Esophagus muscularis mucosa (tissue), 4 donors: ENCODE measurements around the gene MACC1. TPM values are rescaled to one million over a fixed set of nuclear protein-coding genes. Genes with fewer than 3 reads are reported as not detected.

Experiments used
- DNase-seq: peaks from one replicate; pipeline ENCODE4 v3.0.0-alpha.2; 2017; ENCODE audit errors: extremely low spot score
- H3K27ac ChIP-seq, 4 donors: fragments of 200-600 bp; sonication (generic); replicated peaks in 1 of 4; 1 replicate in 3 of 4; 2 replicates in 1 of 4; pipeline ENCODE4 v1.5.1; 2016 to 2019; ENCODE audit warnings: mild to moderate bottlenecking in 1 of 4
- H3K27me3 ChIP-seq, 4 donors: fragments of 200-600 bp; sonication (generic); one replicate each; pipeline versions ENCODE4 v1.5.1 to v1.6.0; 2016 to 2019
- H3K36me3 ChIP-seq, 4 donors: fragments of 200-600 bp; sonication (generic); one replicate each; pipeline ENCODE4 v1.5.1; 2016 to 2019
- H3K4me1 ChIP-seq, 4 donors: fragments of 200-600 bp; sonication (generic); one replicate each; pipeline ENCODE4 v1.5.1; 2016 to 2019
- H3K4me3 ChIP-seq, 4 donors: fragments of 200-600 bp; sonication (generic); 1 replicate in 2 of 4; 2 replicates in 2 of 4; pipeline ENCODE4 v1.5.1; 2016 to 2019; ENCODE audit warnings: mild to moderate bottlenecking in 4 of 4, moderate library complexity in 1 of 4
- H3K9me3 ChIP-seq, 4 donors: fragments of 200-600 bp; sonication (generic); 1 replicate in 3 of 4; 2 replicates in 1 of 4; pipeline ENCODE4 v1.5.1; 2016 to 2019
- EP300 ChIP-seq: sonication (generic); formaldehyde crosslinking; IDR thresholded peaks from one replicate; pipeline ENCODE4 v1.6.1; 2017; ENCODE audit warnings: antibody characterized with exemption
- POLR2A ChIP-seq: fragments of 450-650 bp; IDR thresholded peaks from one replicate; pipeline ENCODE4 v1.6.1; 2017; ENCODE audit warnings: antibody characterized with exemption, moderate library complexity, mild to moderate bottlenecking, low read depth
- POLR2AphosphoS5 ChIP-seq, 2 donors: sonication (generic); formaldehyde crosslinking; IDR thresholded peaks; one replicate each; pipeline ENCODE4 v1.6.1; 2017; ENCODE audit warnings: antibody characterized with exemption in 2 of 2
- WGBS: methylation state at CpG from one replicate; pipeline ENCODE4 v1.1.5; 2018; 5-methylcytosine and 5-hydroxymethylcytosine counted together
- intact Hi-C: fragments of 100-400 bp; cut with DNase I; formaldehyde crosslinking; loops from one replicate; pipeline ENCODE4 v1.15.1; 2023
- total RNA-seq, 4 donors: library from RNA; depleted of rRNA; stranded (reverse); fragments of >200 nt; gene quantifications; one replicate each; pipeline versions ENCODE4 v1.1.0 to v1.2.1, GENCODE V29; 2016
- TF ChIP-seq, protein P1 (sequence below), 3 experiments: fragments of 200-600 bp in 2 of 3; fragments of 450-650 bp in 1 of 3; sonication (generic) in 2 of 3; IDR thresholded peaks; one replicate each; pipeline ENCODE4 v1.5.1; 2017 to 2019; ENCODE audit warnings: antibody characterized with exemption in 3 of 3, mild to moderate bottlenecking in 2 of 3, moderate library complexity in 1 of 3

The MACC1 gene
- total RNA-seq, 4 donors from 2014 or later, result under 0.01 to 0.17 (median 0.15) TPM

DNA sequence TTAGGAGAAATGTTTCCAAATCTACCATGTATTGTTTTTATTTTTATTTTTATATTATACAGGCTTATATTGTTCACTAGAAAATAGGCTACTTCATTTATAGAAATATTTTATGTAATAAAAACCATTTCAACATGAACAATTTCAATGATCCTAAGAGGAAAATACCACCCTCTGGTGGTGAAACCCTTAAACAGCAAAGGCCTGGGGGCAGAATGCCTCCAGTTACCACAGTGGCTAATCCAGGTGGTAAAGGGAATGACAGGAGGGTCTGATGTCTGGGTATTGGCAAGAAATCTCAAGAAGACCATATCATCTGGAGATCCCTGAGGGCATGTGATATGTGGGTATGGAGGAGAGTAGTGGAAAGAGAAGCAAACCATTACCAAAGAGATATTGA is 19.3 kb downstream of the MACC1 start:
- intact Hi-C loops, result loop anchor here (5.0 kb wide), 1 partner anchor 204 kb away; no protein-coding TSS in a partner anchor
- peaks cover 0 to 16% (median 4%) of the 10 kb centered on the region in 4 donors for H3K4me1 ChIP-seq
- DNase-seq, result no peak
- TF ChIP-seq, protein P1, sequence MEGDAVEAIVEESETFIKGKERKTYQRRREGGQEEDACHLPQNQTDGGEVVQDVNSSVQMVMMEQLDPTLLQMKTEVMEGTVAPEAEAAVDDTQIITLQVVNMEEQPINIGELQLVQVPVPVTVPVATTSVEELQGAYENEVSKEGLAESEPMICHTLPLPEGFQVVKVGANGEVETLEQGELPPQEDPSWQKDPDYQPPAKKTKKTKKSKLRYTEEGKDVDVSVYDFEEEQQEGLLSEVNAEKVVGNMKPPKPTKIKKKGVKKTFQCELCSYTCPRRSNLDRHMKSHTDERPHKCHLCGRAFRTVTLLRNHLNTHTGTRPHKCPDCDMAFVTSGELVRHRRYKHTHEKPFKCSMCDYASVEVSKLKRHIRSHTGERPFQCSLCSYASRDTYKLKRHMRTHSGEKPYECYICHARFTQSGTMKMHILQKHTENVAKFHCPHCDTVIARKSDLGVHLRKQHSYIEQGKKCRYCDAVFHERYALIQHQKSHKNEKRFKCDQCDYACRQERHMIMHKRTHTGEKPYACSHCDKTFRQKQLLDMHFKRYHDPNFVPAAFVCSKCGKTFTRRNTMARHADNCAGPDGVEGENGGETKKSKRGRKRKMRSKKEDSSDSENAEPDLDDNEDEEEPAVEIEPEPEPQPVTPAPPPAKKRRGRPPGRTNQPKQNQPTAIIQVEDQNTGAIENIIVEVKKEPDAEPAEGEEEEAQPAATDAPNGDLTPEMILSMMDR (IDR thresholded peaks at IDR 0.05), result peak in 1 of 3 experiments; percentile 18
- TF ChIP-seq EP300, result no peak
- H3K36me3 ChIP-seq, result no peaks in the 10 kb centered on the region
- no peaks in the 10 kb centered on the region for H3K27me3 ChIP-seq
- no peak overlapping the region for H3K4me3 ChIP-seq
- no peak overlapping the region for H3K27ac ChIP-seq
- H3K9me3 ChIP-seq, result no peaks in the 10 kb centered on the region

DNA sequence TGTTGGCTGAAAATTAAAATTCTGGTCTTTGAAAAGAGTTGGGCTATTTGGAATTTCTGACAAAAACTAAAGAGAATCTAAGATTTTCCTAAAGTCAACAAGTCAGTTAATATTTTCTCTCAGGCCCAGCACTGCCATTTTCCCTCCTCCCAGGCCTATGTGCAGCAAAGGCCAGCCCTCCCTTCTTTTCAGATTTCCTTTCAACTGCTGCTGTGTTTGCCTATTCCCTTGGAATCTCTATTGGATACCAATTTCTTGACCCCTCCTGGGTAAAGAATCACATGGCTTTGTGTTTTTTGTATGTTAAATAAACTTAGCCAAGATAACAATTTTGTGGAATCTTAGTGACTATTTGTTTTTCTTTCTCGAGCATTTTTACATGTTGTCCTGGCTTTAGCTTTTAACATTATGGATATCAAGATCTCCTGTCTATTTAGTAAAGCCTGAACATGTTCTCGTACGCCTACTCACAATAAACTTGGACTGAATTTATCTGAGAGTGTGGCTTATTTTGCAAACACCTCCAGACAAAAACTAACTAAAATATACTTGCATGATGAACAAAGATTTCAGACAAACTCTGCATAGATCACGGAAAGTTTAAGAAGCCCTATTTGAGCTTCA is 19.9 kb downstream of the MACC1 start:
- TF ChIP-seq POLR2AphosphoS5 (IDR thresholded peaks at IDR 0.05) (no peak), POLR2A (no peak), EP300 (no peak)
- H3K4me1 ChIP-seq, result peaks cover 0 to 16% (median 4%) of the 10 kb centered on the region in 4 donors
- H3K27ac ChIP-seq, result no peak overlapping the region
- intact Hi-C loops, result loop anchor here (5.0 kb wide), 1 partner anchor 205 kb away; no protein-coding TSS in a partner anchor
- 80% methylated on average over 4 of the region's 4 CpGs for WGBS
- no peaks in the 10 kb centered on the region for H3K9me3 ChIP-seq
- no peaks in the 10 kb centered on the region for H3K27me3 ChIP-seq
- H3K4me3 ChIP-seq, result no peak overlapping the region
- no peaks in the 10 kb centered on the region for H3K36me3 ChIP-seq
- DNase-seq, result no peak

DNA sequence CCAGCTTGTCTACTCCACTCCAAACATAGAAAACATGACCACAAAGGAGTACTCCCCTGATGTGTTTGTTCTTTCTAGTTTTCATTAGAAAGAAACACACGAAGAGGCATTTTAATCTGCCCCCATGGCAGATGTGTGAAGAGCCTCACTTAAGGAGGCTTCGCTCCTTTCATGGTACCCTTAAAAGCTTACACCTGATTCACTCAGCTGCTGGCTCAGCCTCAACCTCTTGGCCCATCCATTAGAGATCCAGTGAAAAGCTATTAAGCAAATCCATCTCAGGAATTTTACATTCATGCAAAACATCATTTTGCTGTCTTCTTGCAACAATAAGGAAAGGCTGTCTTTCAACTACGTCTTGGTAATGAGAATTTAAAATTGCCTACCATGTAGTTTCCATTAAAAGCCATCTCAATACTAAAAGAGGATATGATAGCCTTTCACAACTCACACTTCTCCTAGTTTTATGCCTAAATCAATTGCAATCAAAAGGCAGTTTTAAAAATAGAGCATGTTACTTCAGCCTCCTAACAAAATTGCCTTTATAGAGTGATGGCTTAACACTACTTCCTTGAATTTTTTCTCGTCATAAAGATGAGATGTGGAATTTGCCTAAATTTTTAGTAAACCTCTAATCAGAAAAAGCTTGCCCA is 22.7 kb downstream of the MACC1 start:
- Histone ChIP-seq H3K36me3 (no peaks in the 10 kb centered on the region), H3K27me3 (no peaks in the 10 kb centered on the region), H3K4me3 (no peak overlapping the region), H3K9me3 (peaks cover 0 to 8% (median 2%) of the 10 kb centered on the region in 4 donors), H3K27ac (no peak overlapping the region), H3K4me1 (peaks cover 0 to 19% (median 8%) of the 10 kb centered on the region in 4 donors)
- TF ChIP-seq POLR2AphosphoS5 (IDR thresholded peaks at IDR 0.05) (no peak), EP300 (no peak), POLR2A (no peak)
- TF ChIP-seq, protein P1 (IDR thresholded peaks at IDR 0.05), result no peak
- no peak for DNase-seq
- intact Hi-C loops, result no loop called here
- 71% methylated on average over 4 of the region's 4 CpGs for WGBS

DNA sequence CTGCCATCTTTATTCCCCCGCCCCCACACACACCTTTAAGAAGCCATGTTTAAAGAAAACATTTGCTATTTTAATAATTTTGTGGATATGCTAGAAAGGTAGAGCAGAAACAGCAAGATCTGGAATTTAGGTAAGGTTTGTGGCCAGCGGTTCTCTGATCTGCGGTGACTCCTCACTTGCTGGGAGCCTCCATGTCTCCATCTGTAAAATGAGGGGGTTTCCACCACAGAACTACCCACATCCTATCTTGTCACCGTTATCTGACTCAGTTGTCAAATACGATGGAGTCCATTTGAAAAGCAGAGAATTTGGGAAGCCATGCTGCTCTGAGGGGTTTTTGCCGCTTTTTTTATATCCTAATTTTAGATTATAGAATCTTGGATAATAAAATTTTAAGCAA is 23.3 kb downstream of the MACC1 start:
- intact Hi-C loops, result no loop called here
- H3K4me1 ChIP-seq, result peaks cover 0 to 19% (median 8%) of the 10 kb centered on the region in 4 donors
- 85% methylated on average over 6 of the region's 6 CpGs for WGBS
- no peak for DNase-seq
- H3K9me3 ChIP-seq, result peaks cover 0 to 9% (median 4%) of the 10 kb centered on the region in 4 donors
- no peaks in the 10 kb centered on the region for H3K27me3 ChIP-seq
- H3K27ac ChIP-seq, result no peak overlapping the region
- H3K4me3 ChIP-seq, result no peak overlapping the region
- TF ChIP-seq POLR2AphosphoS5 (IDR thresholded peaks at IDR 0.05) (no peak), EP300 (no peak), POLR2A (no peak)
- TF ChIP-seq, protein P1 (IDR thresholded peaks at IDR 0.05), result no peak
- H3K36me3 ChIP-seq, result no peaks in the 10 kb centered on the region

DNA sequence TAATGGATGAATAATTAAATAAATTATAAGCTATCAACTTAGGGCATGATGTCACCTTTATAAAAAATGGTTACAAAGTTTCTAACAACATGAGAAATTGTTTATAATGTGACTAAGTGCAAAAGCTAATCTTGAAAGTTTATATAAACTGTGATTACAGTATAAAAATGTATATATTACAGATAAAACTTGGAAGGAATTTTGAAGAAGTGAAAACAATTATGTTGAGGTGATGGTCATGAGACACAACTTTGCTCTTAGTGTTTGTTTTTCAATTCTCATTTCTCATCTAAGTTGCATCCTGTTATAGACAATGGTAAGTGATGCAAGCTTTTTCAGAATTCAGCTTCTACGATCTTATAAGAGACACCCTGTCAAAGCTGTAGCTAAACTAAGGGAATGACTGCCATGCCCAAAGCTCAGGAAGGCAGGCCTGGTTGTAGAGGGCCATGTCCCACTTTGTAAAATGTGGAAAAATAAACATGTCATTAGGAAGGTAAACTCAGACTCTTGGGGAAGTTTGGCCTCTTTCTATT is 23.9 kb downstream of the MACC1 start:
- no peak overlapping the region for H3K4me3 ChIP-seq
- 21% methylated on average over 1 of the region's 1 CpG for WGBS
- no peak for DNase-seq
- H3K27ac ChIP-seq, result no peak overlapping the region
- H3K4me1 ChIP-seq, result peaks cover 0 to 17% (median 8%) of the 10 kb centered on the region in 4 donors
- TF ChIP-seq, protein P1 (IDR thresholded peaks at IDR 0.05), result no peak
- TF ChIP-seq POLR2A, result no peak
- no peaks in the 10 kb centered on the region for H3K36me3 ChIP-seq
- H3K9me3 ChIP-seq, result peaks cover 0 to 9% (median 4%) of the 10 kb centered on the region in 4 donors
- no peaks in the 10 kb centered on the region for H3K27me3 ChIP-seq
- intact Hi-C loops, result no loop called here
